Natural killer cell (primary cell): Measurements from ENCODE around the gene SLC2A4. TPM values are rescaled to one million over a fixed set of nuclear protein-coding genes. Genes with fewer than 3 reads are reported as not detected.
A peak's percentile ranks its signal among the peaks of the same experiment; 100 is the strongest.
"Not testable (repeated sequence)": the region's sequence is repeated elsewhere in the genome, so short reads cannot be mapped to it uniquely, and the experiment has no call there.

Experiments
- ATAC-seq, 3 donors: fragments of 150-1000 bp in 2 of 3; fragments of 200-7000 bp in 1 of 3; cut with Tn5 transposase; 1 replicate in 1 of 3; 2 replicates in 2 of 3; pipeline ENCODE4 v1.10.0; 2021; ENCODE audit warnings: mild to moderate bottlenecking in 2 of 3, moderate library complexity in 2 of 3
- DNase-seq, 2 donors: peaks; one replicate each; pipeline versions ENCODE4 v3.0.0 to v3.0.0-alpha.2; 2013 to 2021; ENCODE audit warnings: mixed read lengths in 1 of 2
- H3K27ac ChIP-seq: one replicate; pipeline ENCODE4 v1.5.1; 2013; ENCODE audit warnings: mild to moderate bottlenecking, low read length
- H3K27me3 ChIP-seq: one replicate; pipeline ENCODE4 v1.6.1; 2013; ENCODE audit warnings: low read length; ENCODE audit not compliant: control insufficient read depth, insufficient read depth
- H3K36me3 ChIP-seq: one replicate; pipeline ENCODE4 v1.6.1; 2013; ENCODE audit warnings: low read length; ENCODE audit not compliant: control insufficient read depth, insufficient read depth
- H3K4me1 ChIP-seq: one replicate; pipeline ENCODE4 v1.6.1; 2013; ENCODE audit warnings: low read length; ENCODE audit not compliant: control insufficient read depth, insufficient read depth
- H3K4me3 ChIP-seq: one replicate; pipeline ENCODE4 v1.5.1; 2013; ENCODE audit warnings: low read length
- H3K9me3 ChIP-seq: one replicate; pipeline ENCODE4 v1.6.1; 2013; ENCODE audit warnings: low read length; ENCODE audit not compliant: control insufficient read depth, insufficient read depth
- H3K27ac Mint-ChIP-seq, 2 donors: one replicate each; pipeline ENCODE4 v1.8.0; 2022; ENCODE audit warnings: mild to moderate bottlenecking in 2 of 2, mixed read lengths in 2 of 2, moderate library complexity in 1 of 2
- H3K27me3 Mint-ChIP-seq, 2 donors: one replicate each; pipeline ENCODE4 v1.8.0; 2022; ENCODE audit warnings: low read depth in 2 of 2, mixed read lengths in 2 of 2
- H3K36me3 Mint-ChIP-seq: one replicate; pipeline ENCODE4 v1.8.0; 2022; ENCODE audit warnings: mixed read lengths
- H3K4me1 Mint-ChIP-seq, 2 donors: one replicate each; pipeline ENCODE4 v1.8.0; 2022; ENCODE audit warnings: mixed read lengths in 2 of 2
- H3K4me3 Mint-ChIP-seq: one replicate; pipeline ENCODE4 v1.8.0; 2022; ENCODE audit warnings: mild to moderate bottlenecking, moderate library complexity, mixed read lengths
- H3K9me3 Mint-ChIP-seq, 2 donors: one replicate each; pipeline ENCODE4 v1.8.0; 2022; ENCODE audit warnings: mixed read lengths in 2 of 2
- WGBS: methylation state at CpG from one replicate; pipeline ENCODE4 v1.1.7; 2013; ENCODE audit warnings: missing lambda C conversion rate; ENCODE audit not compliant: insufficient coverage; 5-methylcytosine and 5-hydroxymethylcytosine counted together
- intact Hi-C: fragments of 100-400 bp; cut with micrococcal nuclease; formaldehyde crosslinking; loops from one replicate; pipeline ENCODE4 v1.14.2; 2022
- total RNA-seq, 4 donors: library from RNA; stranded (reverse); fragments of 120-200 nt in 1 of 4; gene quantifications; one replicate each; pipeline versions ENCODE4 v1.2.3 to v1.2.4, GENCODE V29; 2013 to 2022
- TF ChIP-seq, protein P1 (sequence below): fragments of 200-600 bp; IDR thresholded peaks from one replicate; pipeline ENCODE4 v1.8.0; 2022; ENCODE audit warnings: antibody characterized with exemption

SLC2A4 gene
- total RNA-seq, 3 donors from 2014 or later (not counting 1 experiment from before 2014, with no cell fraction given) = not detected

DNA sequence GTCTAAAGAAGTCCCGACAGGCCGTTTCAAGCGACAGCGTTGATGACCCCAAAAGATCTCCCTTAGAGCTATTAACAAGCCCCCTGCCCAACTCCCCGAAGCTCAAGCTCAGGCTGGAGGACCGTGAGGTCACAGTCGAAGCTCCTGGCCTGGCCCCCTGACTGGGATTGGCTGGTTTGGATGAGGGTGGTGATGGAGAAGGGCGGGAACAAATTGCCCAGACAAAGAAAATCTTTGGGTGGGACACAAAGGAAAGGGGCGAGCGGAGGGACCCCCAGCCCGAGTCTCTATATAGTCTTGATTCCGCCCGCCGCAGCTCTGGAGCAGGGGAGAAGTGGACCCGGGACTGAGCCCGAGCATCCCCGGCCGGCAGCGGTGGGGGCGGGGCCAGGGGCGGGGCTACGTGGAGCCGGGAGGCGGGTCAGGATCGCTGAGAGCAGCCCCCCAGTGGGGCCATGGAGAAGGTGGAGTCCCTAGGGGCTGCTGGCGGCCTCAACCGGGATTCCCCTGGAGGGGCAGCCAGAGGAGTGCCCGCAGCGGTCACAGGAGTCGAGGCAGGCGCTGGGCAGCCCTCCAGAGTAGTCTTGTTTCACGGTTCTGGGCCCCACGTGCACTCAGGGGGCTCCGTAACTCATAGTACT is 48.6 kb downstream of the SLC2A4 start:
- TF ChIP-seq, protein P1, sequence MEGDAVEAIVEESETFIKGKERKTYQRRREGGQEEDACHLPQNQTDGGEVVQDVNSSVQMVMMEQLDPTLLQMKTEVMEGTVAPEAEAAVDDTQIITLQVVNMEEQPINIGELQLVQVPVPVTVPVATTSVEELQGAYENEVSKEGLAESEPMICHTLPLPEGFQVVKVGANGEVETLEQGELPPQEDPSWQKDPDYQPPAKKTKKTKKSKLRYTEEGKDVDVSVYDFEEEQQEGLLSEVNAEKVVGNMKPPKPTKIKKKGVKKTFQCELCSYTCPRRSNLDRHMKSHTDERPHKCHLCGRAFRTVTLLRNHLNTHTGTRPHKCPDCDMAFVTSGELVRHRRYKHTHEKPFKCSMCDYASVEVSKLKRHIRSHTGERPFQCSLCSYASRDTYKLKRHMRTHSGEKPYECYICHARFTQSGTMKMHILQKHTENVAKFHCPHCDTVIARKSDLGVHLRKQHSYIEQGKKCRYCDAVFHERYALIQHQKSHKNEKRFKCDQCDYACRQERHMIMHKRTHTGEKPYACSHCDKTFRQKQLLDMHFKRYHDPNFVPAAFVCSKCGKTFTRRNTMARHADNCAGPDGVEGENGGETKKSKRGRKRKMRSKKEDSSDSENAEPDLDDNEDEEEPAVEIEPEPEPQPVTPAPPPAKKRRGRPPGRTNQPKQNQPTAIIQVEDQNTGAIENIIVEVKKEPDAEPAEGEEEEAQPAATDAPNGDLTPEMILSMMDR = no peak
- peak overlapping the region; percentile 96 for H3K4me3 Mint-ChIP-seq
- intact Hi-C loops = loop anchor here (1.0 to 2.0 kb wide), 3 partner anchors 15 to 49 kb away; partner anchors contain the start of genes EIF5A, GPS2 and SLC2A4
- peaks cover 36% of the 10 kb centered on the region for H3K4me1 ChIP-seq
- no peaks in the 10 kb centered on the region for H3K36me3 ChIP-seq
- H3K36me3 Mint-ChIP-seq = no peaks in the 10 kb centered on the region
- 1% methylated on average over 34 of the region's 34 CpGs for WGBS
- peak overlapping the region; percentile 90 for H3K4me3 ChIP-seq
- no peaks in the 10 kb centered on the region for H3K9me3 Mint-ChIP-seq
- H3K27ac Mint-ChIP-seq = peak overlapping the region; percentile 89 to 97
- H3K27me3 ChIP-seq = no peaks in the 10 kb centered on the region
- DNase-seq (peak; percentile 74 to 86), ATAC-seq (peak; percentile 65 to 77 (median 70))
- H3K4me1 Mint-ChIP-seq = peaks cover 22 to 40% of the 10 kb centered on the region in 2 donors
- H3K9me3 ChIP-seq = no peaks in the 10 kb centered on the region
- no peaks in the 10 kb centered on the region for H3K27me3 Mint-ChIP-seq
- H3K27ac ChIP-seq = peak overlapping the region; percentile 91

DNA sequence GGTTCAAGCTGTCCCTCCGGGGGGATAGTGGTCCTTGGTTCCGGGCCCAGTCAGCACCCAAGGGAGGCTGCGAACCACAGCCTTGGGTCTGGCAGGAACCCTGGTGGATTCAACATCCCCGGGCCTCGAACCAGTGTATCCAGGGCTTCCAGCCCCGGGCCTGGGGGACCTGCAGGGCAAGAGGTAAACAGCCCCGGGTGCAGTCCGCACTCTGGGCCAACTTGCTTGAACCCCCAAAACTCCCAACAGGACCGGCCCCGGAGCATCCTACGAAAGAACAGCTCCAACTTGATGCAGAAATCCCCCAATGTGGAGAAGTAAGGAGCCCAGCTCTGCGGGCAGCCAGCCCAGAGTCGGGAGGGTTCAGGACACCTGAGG is 49.1 kb downstream of the SLC2A4 start:
- H3K27ac ChIP-seq = peak overlapping the region; percentile 56
- H3K36me3 ChIP-seq = no peaks in the 10 kb centered on the region
- Mint-ChIP-seq H3K4me1 (peaks cover 26 to 45% of the 10 kb centered on the region in 2 donors), H3K9me3 (no peaks in the 10 kb centered on the region), H3K36me3 (no peaks in the 10 kb centered on the region), H3K4me3 (peak overlapping the region; percentile 96), H3K27me3 (no peaks in the 10 kb centered on the region), H3K27ac (peak overlapping the region; percentile 89 to 97)
- ATAC-seq = no peak
- TF ChIP-seq, protein P1 = no peak
- H3K4me3 ChIP-seq = peak overlapping the region; percentile 90
- intact Hi-C loops = no loop called here
- no peak for DNase-seq
- H3K27me3 ChIP-seq = no peaks in the 10 kb centered on the region
- H3K9me3 ChIP-seq = no peaks in the 10 kb centered on the region
- H3K4me1 ChIP-seq = peaks cover 41% of the 10 kb centered on the region
- WGBS = 68% methylated on average over 13 of the region's 13 CpGs

DNA sequence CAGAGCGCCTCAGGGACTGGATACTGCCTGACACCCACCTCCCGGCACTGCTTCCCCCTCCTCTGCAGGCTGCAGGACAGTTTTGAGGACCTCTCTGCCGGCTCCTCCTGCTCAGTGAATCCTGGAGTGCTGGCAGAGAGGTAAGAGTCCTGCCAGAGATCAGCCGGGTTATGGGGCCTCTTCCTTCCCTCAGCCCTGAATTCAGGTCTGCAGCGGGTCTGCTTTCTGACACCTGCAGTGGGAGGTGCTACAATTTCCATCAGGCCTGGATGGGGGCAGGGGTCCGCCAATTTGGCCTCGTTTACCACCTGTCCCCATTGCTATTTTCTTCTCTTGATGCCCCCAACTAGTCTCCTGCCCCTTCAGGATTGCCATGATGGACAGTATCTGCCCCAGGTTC is 50.6 kb downstream of the SLC2A4 start:
- DNase-seq (no peak), ATAC-seq (no peak)
- Mint-ChIP-seq H3K27ac (no peak overlapping the region), H3K4me1 (peaks cover 35 to 52% of the 10 kb centered on the region in 2 donors), H3K36me3 (no peaks in the 10 kb centered on the region), H3K27me3 (no peaks in the 10 kb centered on the region), H3K9me3 (no peaks in the 10 kb centered on the region), H3K4me3 (peak overlapping the region; percentile 25)
- Histone ChIP-seq H3K36me3 (no peaks in the 10 kb centered on the region), H3K9me3 (no peaks in the 10 kb centered on the region), H3K27ac (no peak overlapping the region), H3K4me1 (peaks cover 56% of the 10 kb centered on the region), H3K4me3 (no peak overlapping the region), H3K27me3 (no peaks in the 10 kb centered on the region)
- WGBS = 38% methylated on average over 7 of the region's 7 CpGs
- intact Hi-C loops = no loop called here
- TF ChIP-seq, protein P1 = no peak

DNA sequence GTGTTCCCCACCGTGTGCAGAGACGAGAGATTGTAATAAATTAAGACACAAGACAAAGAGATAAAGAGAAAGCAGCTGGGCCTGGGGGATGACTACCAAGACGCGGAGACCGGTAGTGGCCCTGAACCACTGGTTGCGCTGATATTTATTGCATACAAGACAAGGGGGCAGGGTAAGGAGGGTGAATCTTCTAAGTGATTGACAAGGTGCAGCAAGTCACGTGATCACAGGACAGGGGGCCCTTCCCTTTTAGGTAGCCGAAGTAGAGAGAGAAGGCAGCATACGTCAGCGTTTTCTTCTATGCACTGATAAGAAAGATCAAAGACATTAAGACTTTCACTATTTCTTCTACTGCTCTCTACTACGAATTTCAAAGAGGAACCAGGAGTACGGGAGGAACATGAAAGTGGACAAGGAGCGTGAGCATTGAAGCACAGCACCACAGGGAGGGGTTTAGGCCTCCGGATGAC is 51.1 kb downstream of the SLC2A4 start:
- H3K27ac Mint-ChIP-seq = not testable (repeated sequence)

More for the DNA sequence above, 51.1 kb downstream of the SLC2A4 start:
- H3K9me3 Mint-ChIP-seq, intact Hi-C loops, H3K4me3 ChIP-seq, H3K27me3 Mint-ChIP-seq, H3K36me3 Mint-ChIP-seq, H3K9me3 ChIP-seq, H3K27ac ChIP-seq, DNase-seq, ATAC-seq, H3K36me3 ChIP-seq, H3K27me3 ChIP-seq: not testable (repeated sequence)
- H3K4me1 ChIP-seq = peaks cover 61% of the 10 kb centered on the region
- 45% methylated on average over 11 of the region's 14 CpGs for WGBS
- peak overlapping the region; percentile 13 for H3K4me3 Mint-ChIP-seq
- H3K4me1 Mint-ChIP-seq = peaks cover 40 to 54% of the 10 kb centered on the region in 2 donors
